HG02943 (cell line): Measurements from ENCODE around the gene PEX14.

Experiments
- ATAC-seq: cut with Tn5 transposase; IDR thresholded peaks from one replicate; pipeline ENCODE4 v1.9.1; 2021; ENCODE audit warnings: mild to moderate bottlenecking, low read depth, moderate library complexity; ENCODE audit not compliant: unreplicated experiment

Gene PEX14

DNA sequence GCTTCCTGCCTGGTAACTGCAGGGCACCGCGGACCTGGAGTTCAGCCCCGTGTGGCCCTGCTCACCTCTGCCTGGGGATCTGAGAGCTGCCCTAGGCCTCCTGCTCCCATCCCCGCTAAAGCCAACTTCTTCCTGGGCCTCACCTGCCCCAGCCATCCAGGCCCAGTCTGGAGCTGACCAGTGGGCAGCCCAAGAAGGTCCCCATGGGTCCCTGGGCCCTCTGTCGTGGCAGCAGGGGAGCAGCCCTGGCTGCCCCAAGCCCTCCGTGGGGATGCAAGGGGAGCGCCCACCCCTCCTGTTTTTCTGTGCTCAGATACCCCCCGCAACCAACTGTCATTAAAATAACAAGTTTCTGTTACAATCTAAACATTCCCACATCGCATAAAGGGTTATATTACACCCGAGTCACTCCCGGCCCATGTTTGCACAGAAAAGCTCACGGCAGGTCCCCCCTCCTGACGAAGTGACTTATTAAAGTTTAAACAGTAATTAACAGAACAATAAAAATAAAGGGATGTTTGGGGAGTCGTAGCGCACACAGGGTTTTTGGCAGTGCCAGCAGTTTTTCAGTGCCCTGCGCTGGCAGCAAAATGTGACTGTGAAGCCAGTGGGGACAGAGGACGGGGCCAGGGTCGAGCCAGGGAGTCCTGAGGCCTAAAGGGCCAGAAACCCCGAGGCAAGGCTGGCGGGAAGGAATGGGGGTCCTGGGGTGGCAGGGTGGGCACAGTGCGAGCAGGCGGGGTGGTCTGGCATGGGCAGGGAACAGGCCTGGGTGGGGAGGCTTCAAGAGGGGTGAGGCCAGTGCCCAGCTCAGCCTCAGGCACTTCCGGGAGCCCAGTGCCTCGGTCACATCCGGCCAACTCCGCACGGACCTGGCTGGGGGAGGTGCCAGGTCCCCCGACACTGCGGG lies 200.2 kb downstream of the PEX14 start:
- no peak for ATAC-seq

DNA sequence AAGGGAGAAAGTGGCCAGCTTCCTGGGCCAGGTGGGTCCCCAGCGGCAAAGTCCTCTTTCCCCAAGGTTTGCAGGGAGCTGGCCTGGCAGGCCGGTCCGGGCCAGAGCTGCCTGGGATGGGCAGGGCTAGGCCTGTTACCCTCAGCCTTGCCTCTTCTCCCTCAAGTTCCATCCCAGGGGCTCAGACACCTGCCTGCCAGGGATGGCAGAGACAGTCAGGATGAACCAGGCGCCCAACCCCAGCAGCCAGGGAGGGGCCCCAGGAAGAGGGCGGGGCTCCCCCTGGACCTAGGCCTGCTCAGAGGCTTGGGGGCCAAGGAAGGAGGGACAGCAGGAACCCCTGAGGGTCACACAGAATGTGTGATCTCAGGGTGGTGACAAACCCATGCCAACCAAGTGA lies 201.1 kb downstream of the PEX14 start:
- ATAC-seq = no peak

DNA sequence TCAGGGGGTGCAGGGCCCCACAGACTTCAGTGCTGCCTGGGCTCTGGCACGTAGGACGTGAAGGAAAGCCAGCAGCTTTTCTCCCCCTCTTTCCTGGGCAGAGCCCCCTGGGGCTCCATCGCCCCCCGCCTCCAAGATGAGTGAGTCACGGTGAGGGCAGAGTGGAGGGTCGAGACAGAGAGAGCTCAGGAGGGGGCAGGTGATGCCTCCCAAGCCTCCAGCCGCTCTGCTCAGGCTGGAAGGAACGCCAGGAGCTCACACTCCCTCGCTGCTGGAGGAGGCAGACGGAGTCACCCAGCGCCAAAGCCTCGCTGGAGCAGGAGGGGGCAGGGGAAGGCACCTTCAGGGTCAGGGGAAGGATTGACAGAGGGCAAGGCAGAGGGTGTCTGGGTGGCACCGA lies 202.2 kb downstream of the PEX14 start:
- no peak for ATAC-seq

DNA sequence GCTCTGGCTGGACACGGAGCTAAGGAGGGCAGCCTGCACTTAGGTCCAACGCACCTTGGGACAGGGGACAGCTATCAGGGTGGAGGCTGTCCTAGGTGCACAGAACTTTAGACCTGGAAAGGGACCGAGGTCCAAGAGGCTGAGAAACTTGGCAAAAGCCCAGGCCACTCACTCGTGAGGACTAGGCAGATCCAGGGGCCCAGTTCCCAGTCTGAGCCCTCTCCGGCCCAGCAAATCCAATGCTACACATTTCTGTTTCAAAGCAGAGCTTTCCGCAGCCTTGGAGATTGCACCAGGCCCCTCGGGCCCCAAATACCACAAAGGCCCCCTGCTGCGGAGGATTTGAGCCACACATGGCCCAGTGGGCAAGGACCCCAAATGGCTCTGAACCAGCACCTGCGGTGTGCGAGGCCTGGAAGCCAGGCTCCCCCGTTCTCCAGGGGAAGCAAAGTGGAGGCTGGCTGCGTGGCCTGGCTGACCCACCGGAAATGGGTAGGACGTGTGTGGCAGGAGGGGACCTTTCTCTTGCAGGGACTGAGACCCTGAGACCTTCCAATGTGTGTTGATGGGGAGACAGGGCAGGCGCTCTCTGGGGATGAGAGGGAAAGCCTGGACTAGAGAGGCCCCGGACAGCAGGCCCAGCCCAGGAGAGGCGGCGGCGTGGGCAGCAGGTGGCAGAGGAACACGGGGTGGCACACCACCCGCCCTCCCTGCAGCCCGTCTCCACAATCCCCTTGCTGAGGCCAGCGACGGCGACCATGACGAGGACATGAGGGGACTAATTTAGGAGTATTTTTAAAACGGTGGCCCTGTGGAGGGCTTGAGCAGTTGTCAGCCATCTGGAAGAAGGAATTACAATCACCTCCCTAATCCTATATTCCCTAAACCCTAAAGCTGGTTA lies 203.0 kb downstream of the PEX14 start:
- ATAC-seq = no peak

DNA sequence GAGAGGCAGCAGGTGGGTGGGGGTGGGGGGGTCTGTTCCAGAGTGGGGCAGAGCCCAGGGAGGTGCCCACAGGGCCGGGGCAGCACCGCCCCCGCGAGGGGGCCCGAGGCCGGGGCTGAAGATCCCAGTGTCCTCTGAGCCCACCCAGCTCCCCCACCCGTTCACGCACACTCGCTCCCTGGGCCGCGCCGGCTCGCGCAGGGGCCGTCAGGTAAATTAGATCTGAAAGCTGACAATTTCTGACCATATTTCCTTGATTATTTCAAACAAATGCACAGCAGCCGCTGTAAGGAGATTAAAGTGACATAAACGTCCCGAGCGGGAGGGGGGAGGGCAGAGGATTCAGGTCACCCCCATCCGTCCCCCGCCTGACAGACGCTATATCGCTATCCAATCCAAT lies 203.7 kb downstream of the PEX14 start:
- ATAC-seq = no peak

DNA sequence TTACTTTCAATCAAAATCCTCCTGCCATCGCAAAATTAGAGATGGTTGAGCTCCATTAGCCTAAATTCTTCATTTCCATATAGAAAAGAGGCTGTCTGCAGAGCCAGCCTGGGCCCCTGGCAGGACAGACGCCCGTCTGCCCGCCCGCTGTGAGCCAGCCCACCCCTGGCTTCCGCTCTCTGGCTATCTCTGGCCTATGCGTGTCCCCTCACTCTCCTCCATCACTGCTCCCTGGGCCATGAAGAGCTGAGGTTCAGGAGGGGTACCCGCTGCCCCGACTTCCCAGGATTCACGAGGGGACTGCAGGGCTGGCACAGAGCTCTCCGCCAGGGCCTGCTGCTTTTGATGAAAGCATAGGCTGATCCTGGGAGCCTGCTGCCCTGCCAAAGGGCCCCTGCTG lies 204.1 kb downstream of the PEX14 start:
- no peak for ATAC-seq

DNA sequence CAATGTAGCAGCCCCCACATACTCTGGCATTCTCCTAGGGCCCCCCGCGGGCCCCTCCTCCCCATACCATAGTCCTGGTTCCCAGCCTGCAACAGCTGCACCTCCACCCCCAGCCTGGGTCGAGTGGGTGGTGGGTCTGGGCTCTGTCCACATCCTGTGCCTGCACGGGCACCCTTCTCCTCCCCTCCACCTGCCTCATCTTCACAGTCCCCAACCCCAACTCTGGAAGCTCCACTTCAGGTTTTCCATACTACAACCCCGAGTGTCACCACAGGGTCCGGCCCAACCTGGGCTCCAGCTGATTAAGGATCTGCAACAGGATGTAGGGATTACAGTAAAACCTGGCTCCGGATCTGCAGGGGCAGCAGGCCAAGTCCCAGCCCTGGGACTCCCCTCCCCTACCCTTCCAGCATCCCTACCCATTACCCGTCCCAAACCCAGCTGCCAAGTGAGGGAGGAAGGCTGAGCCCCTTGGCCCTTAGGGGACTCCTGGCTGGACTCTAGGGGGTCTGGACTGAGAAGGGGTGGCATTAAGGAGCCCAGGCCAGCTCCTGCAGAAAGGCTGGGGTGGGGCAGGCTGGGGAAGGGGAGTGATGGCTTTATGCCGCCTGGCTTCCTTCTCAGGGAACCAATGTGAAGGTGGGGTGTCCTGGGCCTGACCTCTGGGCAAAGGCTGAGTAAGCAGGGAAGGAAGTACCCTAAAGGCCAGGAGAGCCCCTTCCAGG lies 204.9 kb downstream of the PEX14 start:
- no peak for ATAC-seq
